HG03159 (cell line): ENCODE measurements around the gene CLDN20.
A peak's percentile ranks its signal among the peaks of the same experiment; 100 is the strongest.

Source experiments
- ATAC-seq: cut with Tn5 transposase; IDR thresholded peaks from one replicate; pipeline ENCODE4 v1.9.1; 2021; ENCODE audit warnings: mild to moderate bottlenecking, moderate library complexity; ENCODE audit not compliant: unreplicated experiment

The CLDN20 gene

DNA sequence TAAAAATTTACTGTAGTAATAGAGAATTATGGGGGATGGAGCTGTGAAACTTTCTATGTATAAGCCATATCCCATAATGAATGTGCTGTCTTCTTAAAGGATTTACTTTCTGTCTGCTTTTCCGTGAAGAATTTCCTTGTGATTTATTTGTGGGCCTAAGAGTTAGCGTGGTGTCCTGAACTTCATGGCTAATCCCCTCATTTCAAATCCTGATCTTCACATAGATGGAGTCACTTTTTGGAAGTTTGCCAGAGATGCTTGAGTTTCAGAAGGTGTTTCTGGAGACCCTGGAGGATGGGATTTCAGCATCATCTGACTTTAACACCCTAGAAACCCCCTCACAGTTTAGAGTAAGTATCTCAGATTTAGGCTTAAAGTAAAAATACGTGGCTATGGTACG is 19.4 kb upstream of the CLDN20 start:
- ATAC-seq, result no peak

GRCh38 chr6:155245193-155245592 is 18.6 kb upstream of the CLDN20 start:
- no peak for ATAC-seq

- ATAC-seq, result no peak
Observed at GRCh38 chr6:155245831-155246230, 18.0 kb upstream of the CLDN20 start.

DNA sequence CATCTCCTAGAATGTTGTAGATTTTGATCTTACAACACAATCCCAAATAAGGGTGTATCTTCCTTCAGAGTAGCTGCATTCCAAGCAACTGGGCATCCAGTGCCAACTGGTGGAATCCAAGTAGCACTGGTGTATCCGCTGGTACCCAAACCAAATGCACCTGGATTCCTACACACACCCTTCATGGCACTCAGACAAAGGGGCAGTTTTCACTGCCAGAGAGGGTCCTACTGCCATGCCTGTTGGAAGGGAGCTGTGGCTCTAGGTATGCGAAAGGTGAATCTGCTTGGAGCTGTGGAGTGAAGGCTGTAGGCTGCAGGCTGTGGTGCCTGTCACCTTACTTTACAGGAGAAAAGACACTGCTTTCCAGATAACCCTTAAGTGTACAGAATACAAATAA is 17.0 kb upstream of the CLDN20 start:
- no peak for ATAC-seq

- ATAC-seq, result no peak
Observed at GRCh38 chr6:155247618-155248007, 16.2 kb upstream of the CLDN20 start.

- ATAC-seq, result peak; percentile 48
Observed at GRCh38 chr6:155248008-155249001, 15.5 kb upstream of the CLDN20 start.

DNA sequence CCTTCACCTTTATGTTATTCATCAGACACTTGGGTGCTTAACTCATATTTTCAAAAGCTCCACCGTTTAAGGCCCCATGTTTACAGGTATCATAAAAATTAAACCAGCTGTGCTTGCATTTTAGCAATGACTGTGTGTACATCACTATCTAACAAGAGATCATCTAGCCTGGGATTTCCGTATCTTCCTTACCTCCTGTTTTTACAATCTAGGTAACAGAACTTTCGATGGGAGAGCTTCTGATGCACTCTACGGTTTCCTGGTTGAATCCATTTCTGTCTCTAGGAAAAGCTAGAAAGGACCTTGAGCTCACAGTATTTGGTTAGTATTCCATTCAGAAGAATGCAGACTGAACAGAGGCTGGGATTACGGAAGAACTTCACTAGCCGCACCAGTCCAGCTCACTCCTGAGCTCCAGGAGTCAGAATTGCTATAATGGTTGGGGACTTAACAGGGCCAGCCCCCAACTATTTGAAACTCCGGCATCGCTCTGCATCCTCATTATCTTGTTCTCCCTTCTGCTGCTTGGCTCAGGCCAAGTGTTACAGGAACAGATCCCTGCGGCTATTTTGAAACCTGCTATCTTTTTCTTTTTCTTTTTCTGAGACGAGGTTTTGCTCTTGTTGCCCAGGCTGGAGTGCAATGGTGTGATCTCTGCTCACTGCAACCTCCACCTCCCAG is 13.0 kb upstream of the CLDN20 start:
- ATAC-seq, result no peak

- no peak for ATAC-seq
Observed at GRCh38 chr6:155252581-155252980, 11.2 kb upstream of the CLDN20 start.

- no peak for ATAC-seq
Observed at GRCh38 chr6:155253337-155253736, 10.5 kb upstream of the CLDN20 start.

DNA sequence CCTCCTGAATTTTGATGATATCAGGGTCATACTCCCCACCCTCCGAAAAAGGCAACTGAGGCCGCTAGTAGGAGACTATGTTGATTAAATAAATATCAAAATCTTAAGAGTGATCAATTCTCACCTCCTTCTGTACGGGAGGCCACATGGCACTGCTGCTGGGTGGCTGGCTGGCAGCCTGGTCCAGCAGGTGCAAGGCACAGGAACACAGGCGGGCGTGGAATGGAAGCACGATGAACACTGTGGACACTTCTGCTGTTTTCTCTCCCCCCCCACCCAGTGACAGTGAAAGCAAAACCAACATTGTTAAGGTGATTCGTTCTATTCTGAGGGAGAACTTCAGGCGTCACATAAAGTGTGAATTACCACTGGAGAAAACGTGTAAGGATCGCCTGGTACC is 9.7 kb upstream of the CLDN20 start:
- ATAC-seq, result no peak

- ATAC-seq, result no peak
Observed at GRCh38 chr6:155256122-155256795, 7.6 kb upstream of the CLDN20 start.

DNA sequence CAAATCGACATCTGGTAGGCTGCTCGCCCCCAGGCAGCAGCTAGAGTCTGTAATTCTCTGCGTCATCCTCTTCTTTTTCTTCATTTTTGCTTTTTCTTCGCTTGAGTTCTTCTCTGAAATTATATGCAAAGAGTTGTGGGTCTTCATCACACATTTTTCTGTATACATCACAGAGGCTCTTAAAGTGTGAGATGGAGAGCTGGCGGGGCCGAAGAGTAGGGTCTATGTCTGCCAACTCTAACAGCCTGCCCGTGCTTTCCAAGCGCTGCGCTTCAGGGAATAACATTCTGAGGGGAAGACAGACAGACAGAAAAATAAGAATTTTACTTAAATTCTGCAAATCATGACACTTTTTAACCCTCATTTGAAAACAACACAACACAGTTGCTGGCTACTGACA is 6.0 kb upstream of the CLDN20 start:
- ATAC-seq, result no peak

GRCh38 chr6:155259204-155259603 is 4.6 kb upstream of the CLDN20 start:
- ATAC-seq, result no peak

DNA sequence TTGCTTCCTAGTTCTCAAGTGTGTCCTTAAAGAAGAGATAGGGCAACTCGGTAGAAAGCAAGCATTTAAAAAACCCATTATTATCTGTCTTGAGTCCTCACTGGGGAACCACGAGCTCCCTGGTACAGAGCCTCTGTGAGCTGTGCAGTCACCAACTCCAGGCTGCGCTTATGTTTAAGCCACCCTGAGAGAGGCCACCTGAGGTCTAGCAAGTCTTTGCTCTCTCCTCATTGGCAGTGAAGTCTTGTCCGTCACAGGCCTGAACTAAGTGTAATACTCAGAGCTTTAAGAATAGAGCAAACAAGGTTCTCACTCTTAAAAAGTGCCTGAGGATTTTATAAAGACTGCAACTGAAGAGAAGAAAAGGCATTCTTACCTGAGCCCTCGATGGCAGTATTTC is 3.9 kb upstream of the CLDN20 start:
- no peak for ATAC-seq

DNA sequence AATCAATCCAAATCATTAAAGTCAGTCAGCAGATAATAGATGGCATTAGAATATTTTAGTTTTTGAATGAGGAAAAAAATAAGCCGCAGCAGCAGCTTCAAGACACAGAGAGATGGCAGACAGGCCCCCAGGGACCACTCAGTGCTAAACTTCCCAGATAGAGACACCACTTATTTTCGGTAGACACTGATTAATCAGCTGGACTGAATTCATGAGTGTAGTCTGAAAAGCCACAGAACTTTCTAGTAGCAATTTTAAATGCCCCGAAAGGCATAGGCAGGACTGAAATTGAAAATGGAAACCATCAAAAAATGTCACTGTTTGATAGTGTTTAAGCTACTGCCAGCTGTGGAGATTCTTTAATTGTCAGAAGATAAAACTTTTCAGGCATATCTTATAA is 3.1 kb upstream of the CLDN20 start:
- ATAC-seq, result no peak

DNA sequence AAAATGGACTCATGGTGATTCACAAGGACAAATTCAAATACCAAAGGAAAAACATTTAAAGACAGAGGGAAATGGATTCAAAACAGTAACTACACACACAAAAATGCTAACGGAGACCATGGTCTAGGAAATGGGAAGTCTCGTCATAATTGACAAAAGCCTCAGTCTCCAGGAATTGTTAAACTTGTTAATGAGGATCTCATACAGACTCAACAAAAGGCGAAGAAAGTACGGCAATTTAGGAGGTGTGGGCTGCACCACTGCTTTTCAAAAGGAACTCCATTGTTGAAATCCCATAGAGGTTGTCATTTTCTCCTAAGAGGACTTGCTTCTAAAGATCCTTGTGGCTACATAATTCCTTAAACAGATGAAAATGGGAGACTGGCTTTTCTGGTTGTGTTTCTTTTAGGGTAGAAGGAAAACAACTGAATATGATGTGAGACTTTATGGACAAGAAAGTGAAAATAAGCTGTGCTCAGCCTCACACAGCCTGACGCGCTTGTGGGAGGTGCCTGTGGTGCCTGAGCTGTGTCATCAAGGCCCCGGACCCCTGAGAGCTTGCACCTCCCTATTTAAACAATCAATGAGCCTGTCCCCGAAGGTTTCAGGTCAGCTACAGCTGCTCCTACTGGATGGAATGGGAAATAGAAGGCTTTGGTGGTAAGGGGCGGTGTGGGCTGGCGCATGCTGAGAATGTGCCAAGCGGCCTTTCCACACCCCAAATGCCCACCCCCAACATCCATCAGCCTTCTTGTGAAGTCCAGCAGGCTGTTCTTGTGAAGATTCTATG is 2.5 kb upstream of the CLDN20 start:
- ATAC-seq, result no peak

DNA sequence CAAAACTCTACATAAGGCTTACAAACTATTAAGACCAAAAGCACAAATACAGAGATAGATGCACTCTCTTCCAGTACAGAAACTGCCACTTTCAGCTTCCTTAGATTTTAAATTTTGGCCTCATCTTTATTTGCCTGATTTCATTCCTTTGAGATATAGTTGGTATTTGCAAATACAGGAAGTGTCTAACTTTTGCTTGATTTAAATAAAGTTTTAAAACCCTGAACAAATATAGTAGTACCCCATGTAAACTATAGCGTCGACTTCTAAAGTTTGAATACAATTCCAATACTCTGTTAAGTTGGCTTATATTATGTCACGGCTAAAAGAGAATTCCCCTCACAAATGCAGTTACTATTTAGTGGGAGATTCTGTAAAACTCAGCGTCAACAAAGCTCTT is 1.2 kb upstream of the CLDN20 start:
- no peak for ATAC-seq

GRCh38 chr6:155264693-155265320 is 994 bp downstream of the CLDN20 start:
- ATAC-seq, result no peak

DNA sequence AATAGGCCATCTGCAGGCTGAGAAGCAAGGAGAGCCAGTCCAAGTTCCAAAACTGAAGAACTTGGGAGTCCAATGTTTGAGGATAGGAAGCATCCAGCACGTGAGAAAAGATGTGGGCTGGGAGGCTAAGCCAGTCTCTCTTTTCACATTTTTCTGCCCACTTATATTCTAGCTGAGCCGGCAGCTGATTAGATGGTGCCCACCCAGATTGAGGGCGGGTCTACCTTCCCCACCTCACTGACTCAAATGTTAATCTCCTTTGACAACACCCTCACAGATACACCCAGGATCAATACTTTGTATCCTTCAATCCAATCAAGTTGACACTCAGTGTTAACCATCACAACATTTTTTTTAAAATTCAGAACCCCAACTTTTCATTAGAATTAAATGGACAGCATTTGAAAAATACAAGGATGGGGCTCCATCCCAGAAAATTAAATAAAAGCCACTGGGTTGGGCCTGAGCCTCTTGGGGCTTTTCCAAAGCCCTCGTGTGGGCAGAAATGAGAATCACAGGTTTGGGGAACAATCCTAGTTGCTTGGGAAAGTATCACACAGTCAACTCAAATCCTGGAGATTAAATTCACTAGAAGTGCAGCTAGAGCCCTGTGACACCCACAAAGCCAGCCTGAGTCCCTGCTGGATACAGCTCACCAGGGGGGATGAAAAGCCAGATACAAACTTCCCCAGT is 2.2 kb downstream of the CLDN20 start:
- ATAC-seq, result no peak

DNA sequence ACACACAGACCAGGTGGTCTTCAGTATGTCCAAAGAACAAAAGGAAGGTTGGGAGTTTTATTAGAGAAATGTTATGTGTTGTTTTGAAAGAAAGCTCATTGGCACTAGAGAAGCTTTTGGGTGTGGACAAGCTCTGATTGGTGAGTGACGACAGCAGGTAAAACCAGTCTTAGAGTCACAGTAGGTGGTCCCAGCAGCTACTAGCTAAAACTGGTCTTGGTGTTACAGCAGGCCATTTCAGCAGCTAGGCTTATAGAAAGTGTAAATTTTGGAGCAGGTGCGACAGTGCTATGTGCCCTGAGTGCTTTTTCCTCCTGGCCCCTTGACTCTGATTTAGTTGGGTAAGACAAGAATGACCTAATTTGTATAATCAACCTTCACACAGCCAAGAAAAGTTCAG is 3.6 kb downstream of the CLDN20 start:
- no peak for ATAC-seq
